Measurements from ENCODE around the gene RAB3GAP2.
"Not testable (repeated sequence)": the region's sequence is repeated elsewhere in the genome, so short reads cannot be mapped to it uniquely, and the experiment has no call there.

Gene RAB3GAP2

GRCh38 chr1:220287129-220287528 is 14.9 kb upstream of the RAB3GAP2 start:
- no peak for DNase-seq

- DNase-seq: no peak
Observed at GRCh38 chr1:220283625-220284024, 11.4 kb upstream of the RAB3GAP2 start.

GRCh38 chr1:220281159-220281574 is 8.9 kb upstream of the RAB3GAP2 start:
- DNase-seq: no peak

- DNase-seq: no peak
Observed at GRCh38 chr1:220280249-220280648, 8.0 kb upstream of the RAB3GAP2 start.

- DNase-seq: no peak
Observed at GRCh38 chr1:220278991-220279390, 6.7 kb upstream of the RAB3GAP2 start.

GRCh38 chr1:220275430-220275829 is 3.2 kb upstream of the RAB3GAP2 start:
- no peak for DNase-seq

DNA sequence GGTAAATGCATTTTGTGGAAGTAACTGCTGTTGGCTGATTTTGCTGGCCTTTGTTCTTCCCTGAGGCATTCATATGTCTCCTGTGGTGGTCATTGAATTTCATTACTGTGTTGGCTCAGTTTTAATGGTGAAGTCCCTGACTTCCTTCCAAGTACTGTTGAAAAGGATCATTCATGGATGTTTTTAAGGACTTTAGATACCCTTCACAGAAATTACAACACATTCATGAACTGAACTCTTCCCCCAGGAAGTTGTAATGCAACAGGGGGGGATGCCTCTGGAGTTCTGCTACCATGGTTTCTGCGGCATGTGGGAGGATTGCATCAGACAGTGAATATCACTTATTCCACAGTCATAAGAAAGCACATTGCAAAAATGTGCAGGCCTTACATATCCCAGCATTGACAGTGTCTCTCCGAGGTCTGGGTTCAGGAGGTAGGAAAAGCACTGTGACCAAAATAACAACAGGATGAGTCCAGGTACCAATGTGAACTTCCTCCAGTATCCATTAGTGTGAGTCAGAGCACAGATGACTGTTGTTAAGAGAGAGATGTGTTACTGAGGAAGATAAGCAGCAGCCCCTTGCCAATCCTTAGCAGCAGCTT is 2.1 kb upstream of the RAB3GAP2 start:
- DNase-seq: no peak

GRCh38 chr1:220272841-220273090 is 513 bp upstream of the RAB3GAP2 start:
- no peak for DNase-seq

GRCh38 chr1:220271706-220272046 is 577 bp downstream of the RAB3GAP2 start:
- no peak for DNase-seq

DNA sequence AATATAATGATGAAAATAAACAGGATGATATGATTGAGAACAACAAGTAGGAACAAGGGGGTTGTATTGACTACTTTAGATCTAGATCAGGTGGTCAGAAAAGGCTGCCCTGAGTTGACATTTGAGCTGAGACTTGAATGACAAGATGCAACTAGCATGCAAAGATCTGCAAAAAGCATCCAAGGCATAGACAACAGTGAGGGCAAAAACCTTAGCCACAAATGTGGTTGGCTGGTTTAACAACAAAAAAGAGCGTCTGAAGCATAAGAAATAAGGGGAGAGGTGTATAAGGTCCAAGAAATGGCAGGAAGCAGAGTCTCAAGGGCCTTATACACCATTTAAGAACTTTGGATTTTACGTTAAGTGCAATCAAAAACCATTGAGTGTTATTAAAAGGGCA is 3.2 kb downstream of the RAB3GAP2 start:
- DNase-seq: no peak

DNA sequence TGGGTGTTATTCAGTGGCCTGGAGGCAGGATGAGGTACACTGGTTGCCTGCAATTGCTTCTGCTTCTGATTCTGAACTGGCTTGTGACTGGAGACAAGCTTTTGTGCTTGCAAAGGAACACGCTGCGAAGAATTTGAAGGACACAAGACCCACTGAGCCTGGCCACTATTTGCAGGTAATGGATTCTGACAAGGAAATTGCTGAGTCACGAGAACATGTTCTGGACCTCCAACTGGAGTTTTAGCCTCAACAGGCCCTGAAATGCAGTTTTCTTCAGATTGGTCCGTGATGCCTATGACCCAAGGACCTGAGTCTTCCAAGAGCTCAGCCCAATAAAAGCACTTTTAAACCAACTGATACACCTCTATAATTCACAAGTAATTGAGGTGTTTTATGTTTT is 4.6 kb downstream of the RAB3GAP2 start:
- no peak for DNase-seq

DNA sequence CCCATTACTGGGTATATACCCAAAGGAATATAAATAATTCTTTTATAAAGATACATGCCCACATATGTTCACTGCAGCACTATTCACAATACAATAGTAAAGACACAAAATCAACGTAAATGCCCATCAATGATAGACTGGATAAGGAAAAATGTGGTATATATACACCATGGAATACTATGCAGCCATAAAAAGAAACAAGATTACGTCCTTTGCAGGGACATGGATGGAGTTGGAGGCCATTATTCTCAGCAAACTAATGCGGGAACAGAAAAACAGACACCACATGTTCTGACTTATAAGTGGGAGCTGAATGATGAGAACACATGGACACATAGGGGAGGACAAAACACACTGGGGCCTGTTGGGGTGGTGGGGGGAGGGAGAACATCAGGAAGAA is 12.0 kb downstream of the RAB3GAP2 start:
- DNase-seq: not testable (repeated sequence)

- DNase-seq: not testable (repeated sequence)
Observed at GRCh38 chr1:220259756-220260155, 12.5 kb downstream of the RAB3GAP2 start.

GRCh38 chr1:220256194-220256593 is 16.1 kb downstream of the RAB3GAP2 start:
- DNase-seq: not testable (repeated sequence)

DNA sequence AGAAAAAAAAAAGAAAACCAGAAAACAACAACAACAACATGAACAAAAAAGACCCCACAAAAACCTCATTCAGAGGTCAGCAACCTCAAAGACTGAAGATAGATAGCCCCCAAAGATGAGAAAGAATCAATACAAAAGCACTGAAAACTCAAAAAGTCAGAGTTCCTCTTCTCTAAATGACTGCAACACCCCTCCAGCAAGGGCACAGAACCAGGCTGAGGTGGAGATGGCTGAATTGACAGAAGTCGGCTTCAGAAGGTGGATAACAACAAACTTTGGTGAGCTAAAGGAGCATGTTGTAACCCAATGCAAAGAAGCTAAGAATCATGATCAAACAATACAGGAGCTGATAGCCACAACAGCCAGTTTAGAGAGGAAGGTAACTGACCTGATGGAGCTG is 17.0 kb downstream of the RAB3GAP2 start:
- DNase-seq: no peak

DNA sequence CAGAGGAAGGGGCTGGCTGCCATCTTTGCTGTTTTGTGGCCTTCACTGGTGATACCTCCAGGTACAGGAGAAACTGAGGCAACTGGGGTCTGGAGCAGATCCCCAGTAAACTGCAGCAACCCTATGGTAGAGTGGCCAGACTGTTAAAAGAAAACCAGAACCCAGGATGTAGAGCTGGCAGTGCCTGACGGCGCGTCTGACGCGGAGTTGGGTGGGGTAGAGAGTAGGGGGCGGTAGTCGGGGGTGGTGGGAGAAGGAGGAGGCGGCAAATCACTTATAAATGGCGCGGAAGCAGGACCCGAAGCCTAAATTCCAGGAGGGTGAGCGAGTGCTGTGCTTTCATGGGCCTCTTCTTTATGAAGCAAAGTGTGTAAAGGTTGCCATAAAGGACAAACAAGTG is 19.0 kb downstream of the RAB3GAP2 start:
- DNase-seq: not testable (repeated sequence)

- DNase-seq: no peak
Observed at GRCh38 chr1:220251272-220251671, 21.0 kb downstream of the RAB3GAP2 start.

DNA sequence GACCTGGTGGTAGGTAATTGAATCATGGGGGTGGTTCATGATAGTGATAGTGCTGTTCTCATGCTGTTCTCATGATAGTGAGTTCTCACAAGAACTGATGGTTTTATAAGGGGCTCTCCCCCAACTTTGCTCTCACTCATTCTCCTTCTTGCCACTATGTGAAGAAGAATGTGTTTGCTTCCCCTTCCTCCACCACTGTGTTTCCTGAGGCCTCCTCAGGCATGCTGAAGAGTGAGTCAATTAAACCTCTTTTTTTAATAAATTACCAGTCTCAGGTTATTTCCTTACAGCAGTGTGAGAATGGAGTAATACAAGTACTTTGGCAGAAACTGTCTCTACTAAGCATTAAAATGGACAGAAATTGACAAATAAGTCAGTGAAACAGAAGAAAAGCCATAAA is 21.6 kb downstream of the RAB3GAP2 start:
- DNase-seq: no peak

GRCh38 chr1:220249522-220249921 is 22.7 kb downstream of the RAB3GAP2 start:
- DNase-seq: no peak

DNA sequence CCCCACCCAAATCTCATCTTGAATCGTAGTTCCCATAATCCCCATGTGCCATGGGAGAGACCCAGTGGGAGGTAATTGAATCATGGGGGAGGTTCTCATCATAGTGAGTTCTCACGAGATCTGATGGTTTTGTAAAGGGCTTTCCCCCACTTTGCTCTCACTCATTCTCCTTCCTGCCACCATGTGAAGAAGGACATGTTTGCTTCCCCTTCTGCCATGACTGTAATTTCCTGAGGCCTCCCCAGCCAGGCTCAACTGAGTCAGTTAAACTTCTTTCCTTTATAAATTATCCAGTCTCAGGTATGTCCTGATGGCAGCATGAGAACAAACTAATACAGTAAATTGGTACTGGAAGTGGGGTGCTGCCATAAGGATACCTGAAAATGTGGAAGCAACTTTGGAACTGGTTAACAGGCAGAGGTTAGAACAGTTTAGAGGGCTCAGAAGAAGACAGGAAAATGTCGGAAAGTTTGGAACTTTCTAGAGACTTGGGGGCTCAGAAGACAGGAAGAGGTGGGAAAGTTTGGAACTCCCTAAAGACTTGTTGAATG is 23.5 kb downstream of the RAB3GAP2 start:
- DNase-seq: not testable (repeated sequence)

DNA sequence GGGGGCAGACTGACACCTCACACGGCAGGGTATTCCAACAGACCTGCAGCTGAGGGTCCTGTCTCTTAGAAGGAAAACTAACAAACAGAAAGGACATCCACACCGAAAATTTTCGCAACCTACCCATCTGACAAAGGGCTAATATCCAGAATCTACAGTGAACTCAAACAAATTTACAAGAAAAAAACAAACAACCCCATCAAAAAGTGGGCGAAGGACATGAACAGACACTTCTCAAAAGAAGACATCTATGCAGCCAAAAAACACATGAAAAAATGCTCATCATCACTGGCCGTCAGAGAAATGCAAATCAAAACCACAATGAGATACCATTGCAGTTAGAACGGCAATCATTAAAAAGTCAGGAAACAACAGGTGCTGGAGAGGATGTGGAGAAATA is 26.4 kb downstream of the RAB3GAP2 start:
- not testable (repeated sequence) for DNase-seq

DNA sequence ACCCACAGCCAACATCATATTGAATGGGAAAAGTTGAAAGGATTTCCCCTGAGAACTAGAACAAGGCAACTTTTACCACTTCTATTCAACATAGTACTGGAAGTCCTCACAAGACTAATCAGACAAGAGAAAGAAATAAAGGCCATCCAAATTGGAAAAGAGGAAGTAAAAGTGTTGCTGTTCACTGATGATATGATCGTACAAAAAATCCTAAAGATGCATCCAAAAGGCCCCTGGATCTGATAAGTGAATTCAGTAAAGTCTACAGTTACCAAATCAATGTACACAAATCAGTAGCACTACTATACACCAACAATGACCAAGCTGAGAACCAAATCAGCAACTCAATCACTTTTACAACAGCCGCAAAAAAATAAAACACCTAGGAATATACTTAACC is 28.3 kb downstream of the RAB3GAP2 start:
- no peak for DNase-seq

DNA sequence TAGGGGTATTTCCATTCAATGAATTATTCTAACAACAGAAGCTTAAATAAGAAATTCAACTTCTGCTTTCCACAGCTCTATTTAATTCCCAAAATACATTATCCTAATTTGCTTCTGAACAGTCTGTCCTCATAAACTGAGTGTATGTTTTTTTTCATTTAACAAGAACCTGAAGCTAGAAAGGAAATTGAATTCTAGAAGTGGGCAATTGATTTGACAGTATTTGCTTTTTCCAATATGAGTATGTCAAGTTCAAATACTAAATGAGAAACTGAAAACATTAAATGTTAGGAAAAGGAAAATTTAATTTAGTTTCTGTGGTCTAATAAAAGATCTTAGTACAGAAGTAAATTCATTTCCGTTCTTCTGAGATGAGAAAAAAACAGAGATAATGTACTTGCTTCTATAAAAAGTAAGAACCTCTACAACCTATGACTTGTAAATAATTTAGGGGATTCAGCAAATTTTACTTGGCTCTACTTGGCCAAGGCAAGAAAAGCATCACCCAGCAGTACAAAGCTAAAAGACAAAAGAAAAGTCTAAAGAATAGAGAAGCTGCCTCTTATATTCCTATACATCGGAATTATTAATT is 31.1 kb downstream of the RAB3GAP2 start:
- DNase-seq: no peak

- DNase-seq: no peak
Observed at GRCh38 chr1:220239966-220240365, 32.3 kb downstream of the RAB3GAP2 start.

- DNase-seq: no peak
Observed at GRCh38 chr1:220239213-220239612, 33.0 kb downstream of the RAB3GAP2 start.

Data from activated naive CD4-positive, alpha-beta T cell (primary cell).